ENCODE data around the gene PLCD3. TPM values are rescaled to one million over a fixed set of nuclear protein-coding genes. Genes with fewer than 3 reads are reported as not detected.

The PLCD3 gene
- total and polyA plus RNA-seq, 9 of the 15 experiments (the other 6 are each of a cell fraction or from before 2014, with no cell fraction given), result 0.20 to 22.6 (median 7.5) TPM

DNA sequence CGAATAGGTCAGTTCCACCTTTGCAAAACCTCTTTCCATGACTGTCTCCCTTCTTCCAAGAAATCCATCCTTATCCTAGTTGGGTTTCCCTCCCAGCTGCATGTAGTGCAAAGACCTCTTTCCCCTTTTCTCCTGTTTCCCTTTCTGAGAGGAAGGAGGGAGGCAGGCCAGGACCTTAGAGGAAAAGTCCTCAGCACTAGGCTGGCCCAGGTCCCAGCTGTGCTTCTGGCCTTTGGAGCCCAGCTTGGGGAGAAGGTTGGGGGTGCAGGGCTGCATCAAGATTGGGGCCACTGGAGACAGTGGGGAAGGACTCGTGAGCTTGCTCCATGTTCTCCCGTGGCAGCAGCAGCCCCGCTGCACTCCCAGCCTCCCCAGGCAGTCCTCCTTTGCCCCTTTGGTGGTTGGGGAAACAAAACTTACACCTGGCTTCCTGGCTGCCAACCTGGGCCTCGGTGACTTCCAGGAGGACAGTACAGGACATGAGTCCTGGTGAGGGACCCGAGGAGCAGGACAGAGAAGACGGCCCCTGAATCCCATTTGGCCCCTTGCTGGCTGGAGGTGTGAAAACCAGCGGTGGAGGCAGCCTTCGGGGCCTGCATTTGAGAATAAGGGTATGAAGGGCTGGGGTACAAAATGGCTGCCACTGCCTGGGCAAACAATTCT, 29.8 kb upstream of the PLCD3 start (continued):
- TF ChIP-seq YY1 (IDR thresholded peaks at IDR 0.05; ENCODE audit: borderline replicate concordance in 1 of 3, control insufficient read depth in 1 of 3, extremely low read depth in 1 of 3, insufficient read depth in 3 of 3, insufficient read length in 1 of 3, insufficient replicate concordance in 2 of 3, low read depth in 1 of 3, low read length in 2 of 3) (peak; percentile 35 to 70 (median 48)), GATA2 (CRISPR knock-in tag; IDR thresholded peaks at IDR 0.05) (no peak), ZNF184 (CRISPR knock-in tag; IDR thresholded peaks at IDR 0.05) (no peak), ZKSCAN3 (CRISPR knock-in tag; IDR thresholded peaks at IDR 0.05) (no peak), ARHGAP35 (IDR thresholded peaks at IDR 0.05; ENCODE audit: partially characterized antibody) (no peak), STAT5B (CRISPR knock-in tag; IDR thresholded peaks at IDR 0.05) (no peak), ZNF282 (CRISPR knock-in tag; IDR thresholded peaks at IDR 0.05) (0 out of 2 replicates have a peak, but pooled peaks have one; percentile 16), SIN3B (IDR thresholded peaks at IDR 0.05; ENCODE audit: low read depth) (no peak), HCFC1 (IDR thresholded peaks at IDR 0.05; ENCODE audit: low read depth, low read length) (no peak), MEF2D (tag; conservative IDR thresholded peaks at IDR 0.05; ENCODE audit: low read depth) (no peak), POLR2A (conservative IDR thresholded peaks at IDR 0.05) (no peak), NUFIP1 (IDR thresholded peaks at IDR 0.05; ENCODE audit: partially characterized antibody) (no peak), E2F3 (CRISPR knock-in tag; IDR thresholded peaks at IDR 0.05) (no peak), FOXA3 (CRISPR knock-in tag; conservative IDR thresholded peaks at IDR 0.05 in 1 of 2, IDR thresholded peaks at IDR 0.05 in 1 of 2) (no peak), NFYB (IDR thresholded peaks at IDR 0.05; ENCODE audit: extremely low read depth, insufficient read length) (no peak), ZNF764 (CRISPR knock-in tag; IDR thresholded peaks at IDR 0.05; ENCODE audit: low read depth) (no peak), ZSCAN29 (IDR thresholded peaks at IDR 0.05) (no peak)
- TF ChIP-seq, protein P1, sequence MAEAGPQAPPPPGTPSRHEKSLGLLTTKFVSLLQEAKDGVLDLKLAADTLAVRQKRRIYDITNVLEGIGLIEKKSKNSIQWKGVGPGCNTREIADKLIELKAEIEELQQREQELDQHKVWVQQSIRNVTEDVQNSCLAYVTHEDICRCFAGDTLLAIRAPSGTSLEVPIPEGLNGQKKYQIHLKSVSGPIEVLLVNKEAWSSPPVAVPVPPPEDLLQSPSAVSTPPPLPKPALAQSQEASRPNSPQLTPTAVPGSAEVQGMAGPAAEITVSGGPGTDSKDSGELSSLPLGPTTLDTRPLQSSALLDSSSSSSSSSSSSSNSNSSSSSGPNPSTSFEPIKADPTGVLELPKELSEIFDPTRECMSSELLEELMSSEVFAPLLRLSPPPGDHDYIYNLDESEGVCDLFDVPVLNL (CRISPR knock-in tag; IDR thresholded peaks at IDR 0.05; ENCODE audit: low read depth), result no peak
- TF ChIP-seq, protein P2, sequence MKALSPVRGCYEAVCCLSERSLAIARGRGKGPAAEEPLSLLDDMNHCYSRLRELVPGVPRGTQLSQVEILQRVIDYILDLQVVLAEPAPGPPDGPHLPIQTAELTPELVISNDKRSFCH (CRISPR knock-in tag; IDR thresholded peaks at IDR 0.05), result no peak
- TF ChIP-seq, protein P2 (tag; IDR thresholded peaks at IDR 0.05), result no peak
- TF ChIP-seq, protein P3, sequence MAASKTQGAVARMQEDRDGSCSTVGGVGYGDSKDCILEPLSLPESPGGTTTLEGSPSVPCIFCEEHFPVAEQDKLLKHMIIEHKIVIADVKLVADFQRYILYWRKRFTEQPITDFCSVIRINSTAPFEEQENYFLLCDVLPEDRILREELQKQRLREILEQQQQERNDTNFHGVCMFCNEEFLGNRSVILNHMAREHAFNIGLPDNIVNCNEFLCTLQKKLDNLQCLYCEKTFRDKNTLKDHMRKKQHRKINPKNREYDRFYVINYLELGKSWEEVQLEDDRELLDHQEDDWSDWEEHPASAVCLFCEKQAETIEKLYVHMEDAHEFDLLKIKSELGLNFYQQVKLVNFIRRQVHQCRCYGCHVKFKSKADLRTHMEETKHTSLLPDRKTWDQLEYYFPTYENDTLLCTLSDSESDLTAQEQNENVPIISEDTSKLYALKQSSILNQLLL (CRISPR knock-in tag; IDR thresholded peaks at IDR 0.05; ENCODE audit: borderline replicate concordance), result no peak
- TF ChIP-seq, protein P4, sequence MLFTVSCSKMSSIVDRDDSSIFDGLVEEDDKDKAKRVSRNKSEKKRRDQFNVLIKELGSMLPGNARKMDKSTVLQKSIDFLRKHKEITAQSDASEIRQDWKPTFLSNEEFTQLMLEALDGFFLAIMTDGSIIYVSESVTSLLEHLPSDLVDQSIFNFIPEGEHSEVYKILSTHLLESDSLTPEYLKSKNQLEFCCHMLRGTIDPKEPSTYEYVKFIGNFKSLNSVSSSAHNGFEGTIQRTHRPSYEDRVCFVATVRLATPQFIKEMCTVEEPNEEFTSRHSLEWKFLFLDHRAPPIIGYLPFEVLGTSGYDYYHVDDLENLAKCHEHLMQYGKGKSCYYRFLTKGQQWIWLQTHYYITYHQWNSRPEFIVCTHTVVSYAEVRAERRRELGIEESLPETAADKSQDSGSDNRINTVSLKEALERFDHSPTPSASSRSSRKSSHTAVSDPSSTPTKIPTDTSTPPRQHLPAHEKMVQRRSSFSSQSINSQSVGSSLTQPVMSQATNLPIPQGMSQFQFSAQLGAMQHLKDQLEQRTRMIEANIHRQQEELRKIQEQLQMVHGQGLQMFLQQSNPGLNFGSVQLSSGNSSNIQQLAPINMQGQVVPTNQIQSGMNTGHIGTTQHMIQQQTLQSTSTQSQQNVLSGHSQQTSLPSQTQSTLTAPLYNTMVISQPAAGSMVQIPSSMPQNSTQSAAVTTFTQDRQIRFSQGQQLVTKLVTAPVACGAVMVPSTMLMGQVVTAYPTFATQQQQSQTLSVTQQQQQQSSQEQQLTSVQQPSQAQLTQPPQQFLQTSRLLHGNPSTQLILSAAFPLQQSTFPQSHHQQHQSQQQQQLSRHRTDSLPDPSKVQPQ (CRISPR knock-in tag; IDR thresholded peaks at IDR 0.05; ENCODE audit: borderline replicate concordance), result no peak
- TF ChIP-seq, protein P5, sequence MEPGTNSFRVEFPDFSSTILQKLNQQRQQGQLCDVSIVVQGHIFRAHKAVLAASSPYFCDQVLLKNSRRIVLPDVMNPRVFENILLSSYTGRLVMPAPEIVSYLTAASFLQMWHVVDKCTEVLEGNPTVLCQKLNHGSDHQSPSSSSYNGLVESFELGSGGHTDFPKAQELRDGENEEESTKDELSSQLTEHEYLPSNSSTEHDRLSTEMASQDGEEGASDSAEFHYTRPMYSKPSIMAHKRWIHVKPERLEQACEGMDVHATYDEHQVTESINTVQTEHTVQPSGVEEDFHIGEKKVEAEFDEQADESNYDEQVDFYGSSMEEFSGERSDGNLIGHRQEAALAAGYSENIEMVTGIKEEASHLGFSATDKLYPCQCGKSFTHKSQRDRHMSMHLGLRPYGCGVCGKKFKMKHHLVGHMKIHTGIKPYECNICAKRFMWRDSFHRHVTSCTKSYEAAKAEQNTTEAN (CRISPR knock-in tag; IDR thresholded peaks at IDR 0.05), result no peak

Data from K562 (cell line).